Duodenal mucosa (tissue), 2 donors: ENCODE measurements around the gene YIPF5.

Experiments used
- H3K27ac ChIP-seq: one replicate; pipeline ENCODE4 v1.7.0; 2013; ENCODE audit warnings: low read depth, low read length
- H3K27me3 ChIP-seq, 2 donors: one replicate each; pipeline ENCODE4 v1.7.0; 2013; ENCODE audit warnings: low read length in 2 of 2, control low read depth in 1 of 2; ENCODE audit not compliant: insufficient read depth in 2 of 2, control insufficient read depth in 1 of 2
- H3K36me3 ChIP-seq, 2 donors: one replicate each; pipeline ENCODE4 v1.7.0; 2013; ENCODE audit warnings: low read length in 2 of 2, control low read depth in 1 of 2; ENCODE audit not compliant: insufficient read depth in 2 of 2, control insufficient read depth in 1 of 2
- H3K4me1 ChIP-seq, 2 donors: one replicate each; pipeline ENCODE4 v1.7.0; 2013; ENCODE audit warnings: low read length in 2 of 2, control low read depth in 1 of 2; ENCODE audit not compliant: insufficient read depth in 2 of 2, control insufficient read depth in 1 of 2
- H3K4me3 ChIP-seq, 2 donors: one replicate each; pipeline ENCODE4 v1.7.0; 2013; ENCODE audit warnings: low read length in 2 of 2, low read depth in 1 of 2
- H3K9ac ChIP-seq, 2 donors: one replicate each; pipeline ENCODE4 v1.7.0; 2013; ENCODE audit warnings: low read length in 2 of 2, low read depth in 1 of 2
- H3K9me3 ChIP-seq, 2 donors: one replicate each; pipeline ENCODE4 v1.7.0; 2013; ENCODE audit warnings: low read length in 2 of 2, control low read depth in 1 of 2; ENCODE audit not compliant: control insufficient read depth in 1 of 2

YIPF5 gene

GRCh38 chr5:144201588-144201987, 31.1 kb upstream of the YIPF5 start:
- Histone ChIP-seq H3K9me3 (no peaks in the 10 kb centered on the region), H3K4me1 (no peaks in the 10 kb centered on the region), H3K9ac (no peak overlapping the region), H3K36me3 (no peaks in the 10 kb centered on the region), H3K27ac (no peak overlapping the region), H3K27me3 (peaks cover 23 to 30% of the 10 kb centered on the region in 2 donors), H3K4me3 (no peak overlapping the region)

DNA sequence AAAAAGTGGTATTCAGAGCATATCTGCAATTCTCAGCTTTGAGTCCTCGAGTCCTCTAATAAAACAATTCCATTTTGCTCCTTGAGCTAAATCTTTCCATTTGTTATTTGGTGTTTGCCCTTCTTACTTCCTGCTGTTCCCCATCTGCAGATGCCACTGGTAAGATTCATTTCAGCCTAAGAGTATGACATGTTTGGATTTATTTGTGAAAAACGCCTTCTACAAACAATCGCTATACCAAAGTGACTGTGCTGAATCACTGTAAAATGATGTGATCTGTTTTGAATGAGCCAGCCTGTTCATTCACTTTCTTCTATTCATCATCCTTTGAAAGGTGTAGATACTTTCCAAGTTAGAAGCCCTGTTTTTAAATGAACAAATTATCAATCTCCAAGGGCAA, 27.9 kb upstream of the YIPF5 start:
- H3K9ac ChIP-seq = no peak overlapping the region
- no peaks in the 10 kb centered on the region for H3K9me3 ChIP-seq
- peaks cover 4 to 7% of the 10 kb centered on the region in 2 donors for H3K27me3 ChIP-seq
- no peak overlapping the region for H3K4me3 ChIP-seq
- H3K4me1 ChIP-seq = no peaks in the 10 kb centered on the region
- no peaks in the 10 kb centered on the region for H3K36me3 ChIP-seq
- no peak overlapping the region for H3K27ac ChIP-seq

DNA sequence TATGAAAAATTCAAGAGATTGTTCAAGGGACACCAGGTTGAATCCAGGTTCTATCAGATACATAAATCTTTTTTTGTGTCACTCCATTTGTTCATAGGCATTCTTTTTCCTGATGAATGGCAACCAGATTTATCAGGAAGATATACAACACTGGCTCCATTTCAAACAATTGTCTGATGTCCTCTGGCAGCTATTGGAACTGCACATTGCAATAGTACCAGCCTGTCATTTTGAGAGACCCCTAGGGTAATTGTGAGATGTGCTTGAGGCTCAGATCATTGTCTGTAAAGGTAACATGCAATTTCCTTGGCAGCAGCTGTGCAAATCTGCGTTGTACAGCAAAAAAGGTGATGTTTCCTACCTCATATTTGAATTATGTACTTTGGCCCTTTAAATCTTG, 26.2 kb upstream of the YIPF5 start:
- H3K36me3 ChIP-seq = no peaks in the 10 kb centered on the region

GRCh38 chr5:144195448-144195847, 25.0 kb upstream of the YIPF5 start:
- Histone ChIP-seq H3K9me3 (no peaks in the 10 kb centered on the region), H3K27me3 (peaks cover 0 to 7% of the 10 kb centered on the region in 2 donors), H3K9ac (no peak overlapping the region), H3K36me3 (no peaks in the 10 kb centered on the region), H3K27ac (no peak overlapping the region), H3K4me3 (no peak overlapping the region), H3K4me1 (peaks cover 14 to 17% of the 10 kb centered on the region in 2 donors)

More for the DNA sequence above, 26.2 kb upstream of the YIPF5 start:
- H3K9ac ChIP-seq = no peak overlapping the region
- H3K9me3 ChIP-seq = no peaks in the 10 kb centered on the region
- H3K4me3 ChIP-seq = no peak overlapping the region
- H3K4me1 ChIP-seq = peaks cover 4 to 7% of the 10 kb centered on the region in 2 donors
- H3K27ac ChIP-seq = no peak overlapping the region
- peaks cover 2 to 7% of the 10 kb centered on the region in 2 donors for H3K27me3 ChIP-seq

DNA sequence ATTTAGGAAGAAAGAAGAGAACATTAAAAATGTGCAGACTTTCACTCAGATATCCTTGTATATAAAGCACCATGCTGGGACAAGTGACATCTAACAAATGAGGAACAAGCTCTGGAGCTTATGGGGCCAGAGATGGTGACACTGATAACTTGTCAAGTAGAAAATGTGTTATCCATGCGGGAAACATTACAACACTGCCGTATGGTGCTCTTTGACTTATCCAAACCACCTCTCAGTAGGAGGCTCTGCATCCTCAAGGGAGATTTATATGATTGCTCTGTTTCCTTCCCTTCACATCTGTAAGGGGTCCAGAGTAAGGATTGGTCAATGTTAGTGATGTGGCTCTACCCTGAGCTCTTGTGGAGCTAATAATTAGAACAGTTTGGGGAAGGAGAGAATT, 23.7 kb upstream of the YIPF5 start:
- no peak overlapping the region for H3K4me3 ChIP-seq
- no peaks in the 10 kb centered on the region for H3K36me3 ChIP-seq
- H3K4me1 ChIP-seq = peaks cover 25% of the 10 kb centered on the region in 2 donors
- H3K9ac ChIP-seq = no peak overlapping the region
- peaks cover 0 to 5% of the 10 kb centered on the region in 2 donors for H3K27me3 ChIP-seq
- no peak overlapping the region for H3K27ac ChIP-seq
- H3K9me3 ChIP-seq = no peaks in the 10 kb centered on the region

DNA sequence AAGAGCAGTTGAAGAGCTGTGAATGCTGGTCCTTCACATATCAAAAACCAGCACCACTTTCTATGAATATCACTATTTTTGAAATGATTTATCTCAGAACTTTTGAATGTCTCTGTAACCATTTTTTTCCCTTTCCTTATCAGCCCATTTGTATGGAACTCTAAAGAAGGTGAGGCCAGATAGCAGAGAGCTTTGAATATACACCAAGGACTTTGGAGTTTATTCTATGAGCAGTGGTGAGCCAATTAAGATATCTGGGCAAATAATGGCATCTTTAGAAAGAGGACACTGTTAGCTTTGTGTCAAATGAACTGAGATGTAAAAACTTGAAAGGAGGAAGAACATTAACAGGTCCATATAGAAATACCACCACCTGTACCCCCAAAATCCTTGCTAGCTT, 22.2 kb upstream of the YIPF5 start:
- no peak overlapping the region for H3K9ac ChIP-seq
- no peaks in the 10 kb centered on the region for H3K27me3 ChIP-seq
- H3K27ac ChIP-seq = no peak overlapping the region
- H3K9me3 ChIP-seq = no peaks in the 10 kb centered on the region
- peaks cover 36 to 38% of the 10 kb centered on the region in 2 donors for H3K4me1 ChIP-seq
- H3K4me3 ChIP-seq = no peak overlapping the region
- H3K36me3 ChIP-seq = no peaks in the 10 kb centered on the region

GRCh38 chr5:144191998-144192397, 21.5 kb upstream of the YIPF5 start:
- Histone ChIP-seq H3K4me3 (peak overlapping the region; percentile 3 to 32), H3K9me3 (no peaks in the 10 kb centered on the region), H3K9ac (no peak overlapping the region), H3K4me1 (peaks cover 38 to 40% of the 10 kb centered on the region in 2 donors), H3K27ac (no peak overlapping the region), H3K27me3 (no peaks in the 10 kb centered on the region), H3K36me3 (no peaks in the 10 kb centered on the region)

DNA sequence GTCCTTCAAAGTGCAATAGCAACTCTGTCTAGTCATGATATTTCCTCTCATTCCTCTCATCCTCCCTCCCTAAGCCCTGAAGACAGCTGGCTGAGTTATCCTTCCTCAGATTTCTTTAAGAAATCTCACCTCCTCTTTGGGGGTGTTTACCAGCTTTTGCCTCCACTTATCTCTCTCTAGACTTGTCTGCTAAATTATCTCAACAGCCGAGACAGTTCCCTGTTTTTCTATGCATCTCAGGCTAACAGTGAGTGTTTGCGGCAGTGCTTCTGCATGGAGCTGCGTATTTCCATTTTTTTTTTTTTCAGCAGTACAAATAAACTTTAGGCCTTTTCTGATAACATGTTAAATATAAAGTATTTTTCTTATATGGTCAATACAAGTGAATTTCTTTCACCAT, 21.1 kb upstream of the YIPF5 start:
- H3K9ac ChIP-seq = no peak overlapping the region
- H3K27me3 ChIP-seq = no peaks in the 10 kb centered on the region
- H3K36me3 ChIP-seq = no peaks in the 10 kb centered on the region
- peaks cover 38 to 40% of the 10 kb centered on the region in 2 donors for H3K4me1 ChIP-seq
- H3K27ac ChIP-seq = no peak overlapping the region
- peak overlapping the region in 1 of 2 donors; percentile 32 for H3K4me3 ChIP-seq
- H3K9me3 ChIP-seq = no peaks in the 10 kb centered on the region

DNA sequence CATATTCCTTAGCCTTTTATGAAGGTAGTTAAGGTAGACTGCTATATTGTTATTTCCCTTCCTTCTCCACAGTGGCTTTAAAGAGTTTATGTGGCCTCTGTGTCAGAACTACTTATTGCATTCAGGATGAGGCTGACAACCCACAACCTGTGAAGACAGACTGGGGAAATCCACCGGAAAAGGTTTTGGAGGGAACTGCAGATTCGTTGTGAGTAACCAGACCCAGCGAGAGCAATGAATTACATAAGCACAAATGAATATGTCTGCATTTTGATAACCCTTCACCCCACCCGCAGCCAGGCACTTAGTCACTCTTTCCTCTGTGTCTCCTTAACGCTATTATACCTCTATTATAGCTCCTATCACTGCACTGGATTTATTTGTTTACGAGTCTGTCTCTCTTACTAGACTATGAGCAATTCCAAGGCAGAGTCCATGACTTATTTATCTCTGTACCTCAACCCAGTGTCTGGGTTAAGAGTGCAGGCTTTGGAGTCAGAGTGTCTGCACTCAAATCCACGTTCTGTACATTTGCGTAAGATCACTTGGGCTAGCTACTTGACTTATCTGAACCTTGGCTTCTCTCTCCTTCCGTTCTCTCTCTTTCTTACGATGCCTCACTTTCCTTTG, 19.5 kb upstream of the YIPF5 start:
- H3K4me1 ChIP-seq = peaks cover 38 to 40% of the 10 kb centered on the region in 2 donors
- H3K27me3 ChIP-seq = no peaks in the 10 kb centered on the region
- H3K27ac ChIP-seq = peak overlapping the region; percentile 7
- no peak overlapping the region for H3K9ac ChIP-seq
- no peaks in the 10 kb centered on the region for H3K9me3 ChIP-seq
- H3K4me3 ChIP-seq = peak overlapping the region in 1 of 2 donors; percentile 20
- no peaks in the 10 kb centered on the region for H3K36me3 ChIP-seq

GRCh38 chr5:144187699-144188294, 17.3 kb upstream of the YIPF5 start:
- Histone ChIP-seq H3K9ac (no peak overlapping the region), H3K27ac (no peak overlapping the region), H3K36me3 (no peaks in the 10 kb centered on the region), H3K9me3 (no peaks in the 10 kb centered on the region), H3K4me3 (no peak overlapping the region), H3K27me3 (no peaks in the 10 kb centered on the region), H3K4me1 (peaks cover 38 to 40% of the 10 kb centered on the region in 2 donors)
